PFSK-1 (cell line): ENCODE results near the gene RFX4. TPM values are rescaled to one million over a fixed set of nuclear protein-coding genes. Genes with fewer than 3 reads are reported as not detected.

Experiments
- FOXP2 ChIP-seq: optimal IDR thresholded peaks from 2 replicates; pipeline ENCODE3; 2011; ENCODE audit warnings: borderline replicate concordance, control low read depth, inconsistent platforms; ENCODE audit not compliant: insufficient read depth; ENCODE audit errors: extremely low read length, extremely low read depth
- POLR2AphosphoS5 ChIP-seq: IDR thresholded peaks from 2 replicates; pipeline ENCODE4 v1.6.1; 2012; ENCODE audit warnings: low read depth, mild to moderate bottlenecking, control low read depth, low read length, moderate library complexity
- SIN3A ChIP-seq: IDR thresholded peaks from 2 replicates; pipeline ENCODE4 v1.6.1; 2012; ENCODE audit warnings: mild to moderate bottlenecking, low read length, moderate library complexity, borderline replicate concordance; ENCODE audit not compliant: insufficient read depth
- TAF1 ChIP-seq: IDR thresholded peaks from 2 replicates; pipeline ENCODE4 v1.6.1; 2012; ENCODE audit warnings: low read length, control low read depth, borderline replicate concordance; ENCODE audit not compliant: insufficient read depth
- polyA plus RNA-seq: library from polyadenylated mRNA; unstranded; fragments of >200 nt; gene quantifications from one replicate; pipeline ENCODE4 v1.2.1, GENCODE V29; 2012; ENCODE audit warnings: low read depth, missing spikeins; ENCODE audit not compliant: insufficient read length
- TF ChIP-seq, protein P1 (sequence below), 2 experiments: IDR thresholded peaks; 2 replicates each; pipeline versions ENCODE4 v1.6.1 to v1.8.0; 2011 to 2012; ENCODE audit warnings: low read depth in 2 of 2, low read length in 2 of 2, control low read depth in 1 of 2, inconsistent platforms in 1 of 2, mild to moderate bottlenecking in 1 of 2, moderate library complexity in 1 of 2; ENCODE audit not compliant: insufficient read depth in 1 of 2

Gene RFX4
- polyA plus RNA-seq, result not detected

DNA sequence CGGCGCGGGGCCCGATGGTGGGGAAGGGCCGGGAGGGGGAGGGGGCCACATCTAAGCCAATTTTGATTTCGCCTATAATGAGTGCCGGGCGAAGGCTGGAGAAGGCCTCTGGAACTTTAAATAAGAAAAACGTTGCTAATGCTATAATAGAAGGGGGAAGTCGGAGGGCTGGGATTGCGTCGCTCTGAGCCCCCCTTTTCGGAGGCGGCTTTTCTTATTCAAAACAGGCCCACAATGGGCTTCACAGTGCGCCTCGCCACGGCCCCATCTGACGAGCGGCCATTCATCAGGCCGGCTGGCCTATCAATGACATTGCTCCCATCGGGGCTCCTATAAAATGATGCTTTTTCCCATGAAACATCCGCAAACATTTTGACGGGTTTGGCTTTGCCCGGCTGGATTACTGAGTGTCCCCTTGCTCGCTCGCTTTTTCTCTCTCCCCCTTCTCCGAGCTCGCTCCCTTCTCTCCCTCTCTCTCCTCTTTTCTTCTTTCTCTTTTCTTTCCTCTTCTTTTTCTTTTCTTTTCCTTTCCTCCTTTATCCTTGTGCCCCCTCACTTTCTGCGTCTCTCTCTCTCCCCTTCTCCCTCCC is at the start of gene RFX4:
Gene RFX4, plus strand, starts transcription at position 364 of the 590 bp plus-strand sequence. CDS start 317 bp downstream, outside the sequence.
- no peak for TF ChIP-seq FOXP2
- no peak for TF ChIP-seq SIN3A
- TF ChIP-seq, protein P1, sequence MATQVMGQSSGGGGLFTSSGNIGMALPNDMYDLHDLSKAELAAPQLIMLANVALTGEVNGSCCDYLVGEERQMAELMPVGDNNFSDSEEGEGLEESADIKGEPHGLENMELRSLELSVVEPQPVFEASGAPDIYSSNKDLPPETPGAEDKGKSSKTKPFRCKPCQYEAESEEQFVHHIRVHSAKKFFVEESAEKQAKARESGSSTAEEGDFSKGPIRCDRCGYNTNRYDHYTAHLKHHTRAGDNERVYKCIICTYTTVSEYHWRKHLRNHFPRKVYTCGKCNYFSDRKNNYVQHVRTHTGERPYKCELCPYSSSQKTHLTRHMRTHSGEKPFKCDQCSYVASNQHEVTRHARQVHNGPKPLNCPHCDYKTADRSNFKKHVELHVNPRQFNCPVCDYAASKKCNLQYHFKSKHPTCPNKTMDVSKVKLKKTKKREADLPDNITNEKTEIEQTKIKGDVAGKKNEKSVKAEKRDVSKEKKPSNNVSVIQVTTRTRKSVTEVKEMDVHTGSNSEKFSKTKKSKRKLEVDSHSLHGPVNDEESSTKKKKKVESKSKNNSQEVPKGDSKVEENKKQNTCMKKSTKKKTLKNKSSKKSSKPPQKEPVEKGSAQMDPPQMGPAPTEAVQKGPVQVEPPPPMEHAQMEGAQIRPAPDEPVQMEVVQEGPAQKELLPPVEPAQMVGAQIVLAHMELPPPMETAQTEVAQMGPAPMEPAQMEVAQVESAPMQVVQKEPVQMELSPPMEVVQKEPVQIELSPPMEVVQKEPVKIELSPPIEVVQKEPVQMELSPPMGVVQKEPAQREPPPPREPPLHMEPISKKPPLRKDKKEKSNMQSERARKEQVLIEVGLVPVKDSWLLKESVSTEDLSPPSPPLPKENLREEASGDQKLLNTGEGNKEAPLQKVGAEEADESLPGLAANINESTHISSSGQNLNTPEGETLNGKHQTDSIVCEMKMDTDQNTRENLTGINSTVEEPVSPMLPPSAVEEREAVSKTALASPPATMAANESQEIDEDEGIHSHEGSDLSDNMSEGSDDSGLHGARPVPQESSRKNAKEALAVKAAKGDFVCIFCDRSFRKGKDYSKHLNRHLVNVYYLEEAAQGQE (IDR thresholded peaks at IDR 0.05; ENCODE audit: insufficient read depth in 1 of 2, low read depth in 2 of 2, low read length in 2 of 2), result no peak
- TF ChIP-seq TAF1, result no peak
- no peak for TF ChIP-seq POLR2AphosphoS5

DNA sequence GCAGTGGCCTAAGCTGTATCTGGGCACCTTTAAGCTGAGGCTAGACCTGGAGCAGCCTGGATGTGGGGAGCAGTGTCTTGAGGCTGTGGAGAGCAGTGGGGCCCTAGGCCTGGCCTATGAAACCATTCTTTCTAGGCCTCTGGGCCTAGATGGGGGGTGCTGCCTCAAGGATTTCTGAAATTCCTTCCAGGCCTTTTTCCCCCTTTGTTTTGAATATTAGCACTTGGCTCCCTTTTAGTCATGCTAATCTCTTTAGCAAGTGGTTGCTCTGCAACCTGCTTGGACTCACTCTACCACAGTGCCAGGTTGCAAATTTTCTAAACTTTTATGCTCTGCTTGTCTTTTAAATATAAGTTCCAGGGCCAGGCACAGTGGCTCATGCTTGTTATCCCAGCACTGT is 41.6 kb upstream of the RFX4 start:
- no peak for TF ChIP-seq POLR2AphosphoS5
- TF ChIP-seq SIN3A, result no peak
- TF ChIP-seq TAF1, result no peak
- TF ChIP-seq FOXP2, result no peak
- TF ChIP-seq, protein P1 (IDR thresholded peaks at IDR 0.05; ENCODE audit: insufficient read depth in 1 of 2, low read depth in 2 of 2, low read length in 2 of 2), result no peak

DNA sequence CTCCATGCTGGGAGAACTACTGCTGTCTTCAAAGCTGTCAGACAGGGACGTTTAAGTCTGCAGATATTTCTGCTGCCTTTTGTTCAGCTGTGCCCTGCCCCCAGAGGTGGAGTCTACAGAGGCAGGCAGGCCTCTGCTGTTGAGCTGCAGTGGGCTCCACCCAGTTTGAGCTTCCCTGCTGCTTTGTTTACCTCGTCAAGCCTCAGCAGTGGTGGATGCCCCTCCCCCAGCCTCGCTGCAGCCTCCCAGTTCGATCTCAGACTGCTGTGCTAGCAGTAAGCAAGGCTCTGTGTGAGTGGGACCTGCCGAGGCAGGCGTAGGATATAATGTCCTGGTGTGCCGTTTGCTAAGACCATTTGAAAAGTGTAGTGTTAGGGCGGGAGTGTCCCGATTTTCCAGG is 31.4 kb upstream of the RFX4 start:
- TF ChIP-seq, protein P1 (IDR thresholded peaks at IDR 0.05; ENCODE audit: insufficient read depth in 1 of 2, low read depth in 2 of 2, low read length in 2 of 2), result no peak
- no peak for TF ChIP-seq FOXP2
- no peak for TF ChIP-seq POLR2AphosphoS5
- TF ChIP-seq SIN3A, result no peak
- no peak for TF ChIP-seq TAF1

DNA sequence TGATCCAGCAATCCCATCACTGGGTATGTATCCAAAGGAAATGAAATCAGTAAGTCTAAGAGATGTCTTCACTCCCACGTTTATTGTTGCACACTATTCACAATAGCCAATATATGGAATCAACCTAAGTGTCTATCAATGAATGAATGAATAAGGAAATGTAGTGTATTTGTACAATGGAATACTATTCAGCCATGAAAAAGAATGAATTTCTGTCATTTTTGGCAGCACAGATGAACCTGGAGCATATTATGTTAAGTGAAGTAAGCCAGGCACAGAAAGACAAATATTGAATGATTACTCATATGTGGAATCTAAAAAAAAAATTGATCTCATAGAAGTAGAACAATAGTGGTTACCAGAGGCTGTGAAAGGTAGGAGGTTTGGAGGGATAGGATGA is 30.6 kb upstream of the RFX4 start:
- no peak for TF ChIP-seq POLR2AphosphoS5
- TF ChIP-seq, protein P1 (IDR thresholded peaks at IDR 0.05; ENCODE audit: insufficient read depth in 1 of 2, low read depth in 2 of 2, low read length in 2 of 2), result no peak
- no peak for TF ChIP-seq TAF1
- TF ChIP-seq FOXP2, result no peak
- no peak for TF ChIP-seq SIN3A
